Ammon's horn (tissue), 1 donor: Measurements from ENCODE around the gene CASK.
"Not testable (repeated sequence)": the region's sequence is repeated elsewhere in the genome, so short reads cannot be mapped to it uniquely, and the experiment has no call there.

ENCODE experiments used
- DNase-seq: peaks from one replicate; pipeline ENCODE4 v3.0.0-alpha.2; 2016; ENCODE audit warnings: low spot score

Gene CASK

GRCh38 chrX:41730081-41730480, 193.3 kb downstream of the CASK start:
- DNase-seq: no peak

- no peak for DNase-seq
These were observed 195.2 kb downstream of the CASK start for GRCh38 chrX:41728125-41728524.

GRCh38 chrX:41723826-41724225, 199.5 kb downstream of the CASK start, which contains the start of gene GPR82:
Gene GPR82, plus strand, starts transcription at chrX:41724181. Its CDS starts 2,846 bp downstream, at chrX:41727027.
- DNase-seq: no peak

DNA sequence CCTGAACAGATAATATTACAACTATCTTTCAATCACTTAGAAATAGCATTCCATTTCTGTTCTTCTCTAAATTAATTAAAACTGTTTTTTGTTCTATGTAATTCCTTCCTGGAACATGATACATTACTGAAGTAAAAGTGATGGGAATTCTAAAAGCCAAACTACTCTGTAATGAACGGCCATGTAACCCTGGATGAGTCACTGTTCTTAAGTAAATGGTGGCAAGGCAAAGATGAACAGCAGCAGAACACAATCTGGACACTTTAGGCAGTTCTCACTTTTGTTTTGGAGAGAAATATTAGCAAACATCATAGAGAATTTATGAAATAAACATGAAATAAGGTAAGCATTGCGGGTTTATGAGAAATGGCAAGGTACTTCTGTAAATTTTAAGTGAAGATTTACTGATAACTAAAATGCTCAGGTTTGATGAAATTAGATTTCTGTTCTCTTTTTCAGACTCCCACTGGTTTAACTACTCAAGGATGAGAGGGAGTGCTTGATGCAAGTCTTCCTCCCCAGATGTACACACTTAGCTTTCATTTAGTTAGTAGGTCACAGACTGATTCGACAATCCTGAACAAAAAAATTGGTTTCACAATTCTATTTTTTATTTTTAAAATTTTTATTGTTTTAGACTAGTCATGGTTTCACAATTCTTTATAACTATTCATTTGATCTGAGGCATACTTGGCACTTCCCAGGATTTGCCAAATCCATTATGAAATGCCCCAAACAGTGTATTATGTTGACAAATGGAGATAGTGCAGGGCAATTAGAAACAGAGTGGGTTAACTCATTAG, 200.3 kb downstream of the CASK start:
- DNase-seq: no peak

GRCh38 chrX:41722214-41722613, 201.1 kb downstream of the CASK start:
- DNase-seq: no peak

DNA sequence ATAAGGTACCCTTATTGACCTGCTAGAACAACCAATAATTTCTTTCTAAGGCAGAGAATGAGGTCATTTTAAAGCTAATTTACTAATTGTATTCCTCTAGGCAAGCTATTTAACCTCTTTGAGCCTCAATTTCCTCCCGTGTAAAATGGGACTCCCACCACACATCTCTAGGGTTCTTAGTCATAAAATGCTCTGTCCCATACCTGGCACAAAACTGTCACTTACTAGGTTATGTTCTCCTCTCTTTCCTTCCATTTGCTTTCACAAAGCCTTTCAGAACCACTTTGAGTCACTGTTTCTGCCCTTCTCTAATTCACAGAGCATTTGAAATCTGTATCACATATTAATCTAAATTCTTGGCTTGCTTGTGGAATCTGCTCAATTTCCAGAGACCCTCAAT, 201.8 kb downstream of the CASK start:
- DNase-seq: no peak

- no peak for DNase-seq
These were observed 203.1 kb downstream of the CASK start for GRCh38 chrX:41720125-41720779.

DNA sequence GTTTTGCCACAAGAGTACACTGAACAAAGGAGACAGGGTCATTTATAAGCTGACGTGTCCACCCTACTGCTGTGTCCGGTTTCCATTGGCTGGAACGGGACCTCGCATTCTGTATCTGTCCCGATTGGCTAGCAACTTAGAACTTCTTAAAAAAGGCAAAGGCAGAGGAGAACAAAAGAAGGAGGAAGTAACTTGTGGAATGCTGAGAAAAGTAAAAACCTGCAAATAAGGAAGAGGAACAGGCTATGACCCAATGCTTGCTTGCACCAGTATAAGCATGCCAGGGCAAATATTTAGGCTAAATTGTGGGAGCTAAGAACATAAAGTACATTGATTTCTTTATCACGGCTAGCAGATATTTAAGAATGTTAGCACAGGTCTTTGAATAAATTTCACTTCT, 203.7 kb downstream of the CASK start:
- not testable (repeated sequence) for DNase-seq

GRCh38 chrX:41718481-41719235, 204.7 kb downstream of the CASK start:
- peak; percentile 27 for DNase-seq

DNA sequence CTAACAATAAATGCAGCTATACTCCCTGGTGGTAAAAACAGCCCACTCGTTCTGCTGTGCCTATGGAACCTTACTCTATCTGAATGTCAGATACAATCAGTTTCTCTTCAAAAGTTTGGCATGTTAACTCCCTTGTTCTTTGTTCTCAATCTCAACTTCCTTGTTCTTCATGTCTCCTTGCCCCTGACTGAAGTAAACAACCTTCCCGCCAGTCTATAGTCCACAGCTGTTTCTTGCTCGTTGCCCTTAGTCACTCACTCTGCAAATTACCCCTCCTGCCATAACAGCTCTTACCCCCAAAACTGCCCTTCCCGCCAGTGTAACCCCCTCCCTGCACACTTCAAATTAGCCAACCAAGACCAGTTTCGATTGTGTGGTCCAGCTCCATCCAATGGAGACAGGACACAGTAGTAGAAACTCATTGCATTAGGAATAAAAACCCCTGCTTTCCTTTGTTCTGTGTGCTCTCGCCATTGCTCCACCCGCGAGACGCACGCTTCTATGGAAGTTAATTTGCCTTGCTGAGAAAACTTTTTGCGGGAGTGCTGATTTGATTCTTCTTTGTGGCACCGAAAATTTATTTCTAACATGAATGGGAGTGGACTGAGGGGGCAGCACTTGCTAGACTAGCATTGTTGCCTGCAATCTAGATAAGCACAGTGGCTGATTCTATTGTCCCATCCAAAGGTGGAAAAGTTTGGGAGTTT, 206.4 kb downstream of the CASK start:
- DNase-seq: no peak

DNA sequence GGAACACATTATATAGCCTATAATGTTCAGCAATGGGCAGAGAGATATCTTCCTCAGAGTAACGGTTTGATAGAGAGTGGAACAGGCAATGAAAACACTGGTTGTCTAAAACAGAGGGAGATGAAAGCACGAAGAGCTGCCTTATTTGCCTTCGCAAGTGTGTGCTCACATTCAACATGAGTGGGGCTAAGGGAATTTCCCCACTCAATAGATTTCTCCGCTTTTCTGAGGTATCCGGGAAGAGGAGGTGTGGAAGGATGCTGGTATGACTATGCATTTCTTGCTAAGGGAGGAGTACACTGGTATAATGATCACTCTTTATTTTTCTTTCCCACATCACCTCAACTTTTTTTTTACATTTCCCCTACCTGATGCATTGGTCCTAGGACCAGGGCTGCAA, 207.1 kb downstream of the CASK start:
- no peak for DNase-seq

GRCh38 chrX:41711021-41711667, 212.2 kb downstream of the CASK start:
- no peak for DNase-seq

DNA sequence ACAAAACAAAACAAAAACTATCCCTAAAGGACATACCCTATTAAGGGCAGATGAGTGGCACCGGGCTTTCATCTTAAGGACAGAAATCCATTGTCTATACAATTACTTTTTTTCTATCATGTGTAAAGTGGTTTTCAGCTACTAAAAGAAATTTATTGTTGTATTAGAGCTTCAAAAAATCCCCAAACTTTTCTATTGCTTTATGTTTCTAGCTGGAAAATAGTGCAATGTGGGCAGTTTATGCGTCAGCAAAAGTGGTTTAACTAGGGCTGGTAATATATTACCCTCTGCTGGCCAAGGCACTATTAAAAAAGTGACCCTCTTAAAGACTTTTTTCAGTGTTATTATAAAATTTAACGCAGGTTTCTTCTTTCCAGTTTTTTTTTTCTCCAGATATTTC, 214.9 kb downstream of the CASK start:
- DNase-seq: no peak

- DNase-seq: no peak
These were observed 216.1 kb downstream of the CASK start for GRCh38 chrX:41707218-41707617.

GRCh38 chrX:41705680-41706374, 217.5 kb downstream of the CASK start:
- DNase-seq: peak; percentile 18

- no peak for DNase-seq
These were observed 218.3 kb downstream of the CASK start for GRCh38 chrX:41705042-41705441.

GRCh38 chrX:41703574-41704029, 219.8 kb downstream of the CASK start:
- no peak for DNase-seq

- no peak for DNase-seq
These were observed 227.9 kb downstream of the CASK start for GRCh38 chrX:41695426-41695825.

GRCh38 chrX:41693024-41693423, 230.3 kb downstream of the CASK start:
- no peak for DNase-seq

DNA sequence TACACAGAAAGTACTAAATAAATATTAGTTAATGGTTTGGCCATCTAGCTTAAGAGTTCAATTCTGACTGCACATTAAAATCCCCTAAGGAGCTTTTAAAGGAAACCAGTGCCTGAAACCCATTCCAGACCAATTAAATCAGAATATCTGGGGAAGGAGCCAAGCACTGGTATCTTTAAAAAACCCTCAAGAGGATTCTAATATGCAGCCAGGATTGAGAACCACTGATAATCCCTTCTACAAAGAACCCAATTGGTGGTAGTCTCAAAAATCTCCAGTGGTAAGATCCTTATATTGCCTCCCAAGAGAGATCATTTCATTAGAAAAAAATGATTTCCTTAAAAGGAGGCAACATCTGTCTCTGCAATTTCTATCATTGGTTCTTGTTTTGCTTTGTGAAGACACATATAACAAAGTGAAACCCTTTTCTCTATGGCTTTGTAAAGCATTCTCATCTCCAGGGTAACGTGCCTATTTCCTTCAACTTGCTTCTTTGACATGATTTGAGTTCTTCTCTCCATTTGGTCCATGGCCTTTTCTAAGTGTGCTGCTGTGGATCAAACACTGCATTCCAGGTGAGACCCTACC, 231.1 kb downstream of the CASK start:
- no peak for DNase-seq

GRCh38 chrX:41689711-41690110, 233.6 kb downstream of the CASK start:
- DNase-seq: no peak
